Activated T-helper 2 cell treated with anti-CD3 and anti-CD28 coated beads, Interferon-gamma antibody, Interleukin-2, Interleukin-4, amounts not matched to agents 10 μg/mL and 5 μg/mL and 100 μg/mL, durations not matched to agents 14 hours and 24 hours and 36 hours (primary cell): ENCODE data around the gene HSDL1. TPM values are rescaled to one million over a fixed set of nuclear protein-coding genes. Genes with fewer than 3 reads are reported as not detected.

Experiments used
- DNase-seq: peaks from one replicate; pipeline ENCODE4 v3.0.0; 2021; ENCODE audit warnings: low spot score
- H3K27ac Mint-ChIP-seq: one replicate; pipeline ENCODE4 v1.8.0; 2021; ENCODE audit warnings: mixed read lengths
- H3K27me3 Mint-ChIP-seq: one replicate; pipeline ENCODE4 v1.8.0; 2021; ENCODE audit warnings: low read depth, mixed read lengths
- H3K36me3 Mint-ChIP-seq: one replicate; pipeline ENCODE4 v1.8.0; 2021; ENCODE audit warnings: low read depth, mixed read lengths
- H3K4me1 Mint-ChIP-seq: one replicate; pipeline ENCODE4 v1.8.0; 2021; ENCODE audit warnings: low read depth, mixed read lengths
- H3K4me3 Mint-ChIP-seq: one replicate; pipeline ENCODE4 v1.8.0; 2021; ENCODE audit warnings: low read depth, mild to moderate bottlenecking, moderate library complexity, mixed read lengths
- H3K9me3 Mint-ChIP-seq: one replicate; pipeline ENCODE4 v1.8.0; 2021; ENCODE audit warnings: mixed read lengths
- intact Hi-C: fragments of 100-400 bp; cut with micrococcal nuclease; formaldehyde crosslinking; loops from one replicate; pipeline ENCODE4 v1.15.1; 2023
- total RNA-seq: library from RNA; stranded (reverse); gene quantifications from 2 replicates; pipeline ENCODE4 v1.2.3, GENCODE V29; 2022

Gene HSDL1
- total RNA-seq, 1 donor from 2014 or later, result 16.7 TPM

- no peak for DNase-seq
- Mint-ChIP-seq H3K27ac (no peak overlapping the region), H3K4me3 (no peak overlapping the region), H3K4me1 (peaks cover 16% of the 10 kb centered on the region), H3K36me3 (peaks cover 38% of the 10 kb centered on the region), H3K9me3 (no peaks in the 10 kb centered on the region), H3K27me3 (no peaks in the 10 kb centered on the region)
- intact Hi-C loops, result no loop called here
Measured at GRCh38 chr16:84181144-84181915, 36.4 kb upstream of the HSDL1 start.

GRCh38 chr16:84180519-84181140 lies 35.7 kb upstream of the HSDL1 start:
- Mint-ChIP-seq H3K4me3 (no peak overlapping the region), H3K9me3 (no peaks in the 10 kb centered on the region), H3K27me3 (no peaks in the 10 kb centered on the region), H3K4me1 (peaks cover 14% of the 10 kb centered on the region), H3K27ac (no peak overlapping the region), H3K36me3 (peaks cover 38% of the 10 kb centered on the region)
- intact Hi-C loops, result no loop called here
- no peak for DNase-seq

- H3K4me1 Mint-ChIP-seq, result peaks cover 12% of the 10 kb centered on the region
- H3K9me3 Mint-ChIP-seq, result no peaks in the 10 kb centered on the region
- H3K27ac Mint-ChIP-seq, result no peak overlapping the region
- intact Hi-C loops, result no loop called here
- H3K4me3 Mint-ChIP-seq, result no peak overlapping the region
- peaks cover 2% of the 10 kb centered on the region for H3K27me3 Mint-ChIP-seq
- no peak for DNase-seq
- peaks cover 32% of the 10 kb centered on the region for H3K36me3 Mint-ChIP-seq
Measured at GRCh38 chr16:84179612-84180320, 34.8 kb upstream of the HSDL1 start.

- Mint-ChIP-seq H3K27me3 (peaks cover 7% of the 10 kb centered on the region), H3K27ac (no peak overlapping the region), H3K9me3 (no peaks in the 10 kb centered on the region), H3K4me3 (no peak overlapping the region), H3K4me1 (peaks cover 12% of the 10 kb centered on the region), H3K36me3 (peaks cover 25% of the 10 kb centered on the region)
- DNase-seq, result no peak
- intact Hi-C loops, result no loop called here
Measured at GRCh38 chr16:84178892-84179611, 34.1 kb upstream of the HSDL1 start.

- Mint-ChIP-seq H3K4me3 (no peak overlapping the region), H3K27ac (peak overlapping the region; percentile 43), H3K4me1 (peaks cover 12% of the 10 kb centered on the region), H3K27me3 (peaks cover 7% of the 10 kb centered on the region), H3K36me3 (peaks cover 20% of the 10 kb centered on the region), H3K9me3 (no peaks in the 10 kb centered on the region)
- intact Hi-C loops, result no loop called here
- no peak for DNase-seq
Measured at GRCh38 chr16:84178146-84178765, 33.3 kb upstream of the HSDL1 start.

- no peaks in the 10 kb centered on the region for H3K9me3 Mint-ChIP-seq
- H3K4me1 Mint-ChIP-seq, result peaks cover 12% of the 10 kb centered on the region
- H3K36me3 Mint-ChIP-seq, result peaks cover 15% of the 10 kb centered on the region
- H3K4me3 Mint-ChIP-seq, result no peak overlapping the region
- intact Hi-C loops, result no loop called here
- peak overlapping the region; percentile 43 for H3K27ac Mint-ChIP-seq
- no peak for DNase-seq
- H3K27me3 Mint-ChIP-seq, result peaks cover 7% of the 10 kb centered on the region
Measured at GRCh38 chr16:84177741-84178073, 32.7 kb upstream of the HSDL1 start.

GRCh38 chr16:84176192-84177053 lies 31.4 kb upstream of the HSDL1 start:
- peaks cover 12% of the 10 kb centered on the region for H3K4me1 Mint-ChIP-seq
- peaks cover 7% of the 10 kb centered on the region for H3K27me3 Mint-ChIP-seq
- H3K9me3 Mint-ChIP-seq, result no peaks in the 10 kb centered on the region
- intact Hi-C loops, result no loop called here
- no peak overlapping the region for H3K27ac Mint-ChIP-seq
- no peak for DNase-seq
- H3K4me3 Mint-ChIP-seq, result no peak overlapping the region
- H3K36me3 Mint-ChIP-seq, result peaks cover 13% of the 10 kb centered on the region

- intact Hi-C loops, result loop anchor here (1.0 kb wide), 1 partner anchor 88 kb away; no protein-coding TSS in a partner anchor
- no peaks in the 10 kb centered on the region for H3K9me3 Mint-ChIP-seq
- peaks cover 9% of the 10 kb centered on the region for H3K36me3 Mint-ChIP-seq
- peaks cover 7% of the 10 kb centered on the region for H3K27me3 Mint-ChIP-seq
- H3K4me3 Mint-ChIP-seq, result no peak overlapping the region
- no peak for DNase-seq
- peaks cover 12% of the 10 kb centered on the region for H3K4me1 Mint-ChIP-seq
- no peak overlapping the region for H3K27ac Mint-ChIP-seq
Measured at GRCh38 chr16:84175350-84176081, 30.5 kb upstream of the HSDL1 start.

GRCh38 chr16:84174396-84174795 lies 29.4 kb upstream of the HSDL1 start:
- no peak for DNase-seq
- Mint-ChIP-seq H3K4me1 (peaks cover 12% of the 10 kb centered on the region), H3K27me3 (peaks cover 13% of the 10 kb centered on the region), H3K27ac (no peak overlapping the region), H3K4me3 (no peak overlapping the region), H3K36me3 (peaks cover 9% of the 10 kb centered on the region), H3K9me3 (no peaks in the 10 kb centered on the region)
- intact Hi-C loops, result no loop called here

- H3K9me3 Mint-ChIP-seq, result no peaks in the 10 kb centered on the region
- no peak overlapping the region for H3K27ac Mint-ChIP-seq
- peaks cover 21% of the 10 kb centered on the region for H3K27me3 Mint-ChIP-seq
Measured at GRCh38 chr16:84169765-84170310, 24.9 kb upstream of the HSDL1 start.

More at GRCh38 chr16:84169765-84170310, 24.9 kb upstream of the HSDL1 start:
- intact Hi-C loops, result no loop called here
- no peak for DNase-seq
- H3K4me3 Mint-ChIP-seq, result no peak overlapping the region
- H3K4me1 Mint-ChIP-seq, result no peaks in the 10 kb centered on the region
- no peaks in the 10 kb centered on the region for H3K36me3 Mint-ChIP-seq
